ENCODE results near the gene C17orf58.

- TF ChIP-seq EZH2phosphoT487 (IDR thresholded peaks at IDR 0.05; ENCODE audit: borderline replicate concordance) (no peak), CTCF (conservative IDR thresholded peaks at IDR 0.05; ENCODE audit: low read length) (no peak)
These were observed 49.8 kb downstream of the C17orf58 start for GRCh38 chr17:67946513-67946912.
